GM19328 (cell line): Measurements from ENCODE around the gene USP17L21.
"Not testable (repeated sequence)": the region's sequence is repeated elsewhere in the genome, so short reads cannot be mapped to it uniquely, and the experiment has no call there.

Source experiments
- ATAC-seq: cut with Tn5 transposase; IDR thresholded peaks from one replicate; pipeline ENCODE4 v1.9.1; 2021; ENCODE audit warnings: mild to moderate bottlenecking, moderate library complexity; ENCODE audit not compliant: unreplicated experiment

Gene USP17L21

GRCh38 chr4:9262572-9262971 is at the start of gene USP17L21:
Gene USP17L21 (plus strand): TSS chr4:9262872. CDS start chr4:9262872, 0 bp downstream.
- not testable (repeated sequence) for ATAC-seq

- not testable (repeated sequence) for ATAC-seq
These were observed 48.0 kb upstream of the USP17L21 start for GRCh38 chr4:9214701-9215100.

GRCh38 chr4:9215105-9215504 is 47.6 kb upstream of the USP17L21 start, which contains the start of gene USP17L11:
Gene USP17L11 (plus strand): TSS chr4:9215405. CDS start chr4:9215405, 0 bp downstream.
- not testable (repeated sequence) for ATAC-seq

- not testable (repeated sequence) for ATAC-seq
These were observed 42.8 kb upstream of the USP17L21 start, which contains the start of gene USP17L12 for GRCh38 chr4:9219852-9220251. Gene USP17L12 (plus strand): TSS chr4:9220152. CDS start chr4:9220152, 0 bp downstream.

- ATAC-seq, result not testable (repeated sequence)
These were observed 38.1 kb upstream of the USP17L21 start, which contains the start of gene USP17L13 for GRCh38 chr4:9224596-9224995. Gene USP17L13 (plus strand): TSS chr4:9224896. CDS start chr4:9224896, 0 bp downstream.

- not testable (repeated sequence) for ATAC-seq
These were observed 32.4 kb upstream of the USP17L21 start for GRCh38 chr4:9230249-9230648.

GRCh38 chr4:9234085-9234484 is 28.6 kb upstream of the USP17L21 start, which contains the start of gene USP17L15:
Gene USP17L15 (plus strand): TSS chr4:9234385. CDS start chr4:9234385, 0 bp downstream.
- not testable (repeated sequence) for ATAC-seq

- ATAC-seq, result not testable (repeated sequence)
These were observed 24.2 kb upstream of the USP17L21 start for GRCh38 chr4:9238461-9238860.

GRCh38 chr4:9243579-9243978 is 19.1 kb upstream of the USP17L21 start, which contains the start of gene USP17L17:
Gene USP17L17 (plus strand): TSS chr4:9243879. CDS start chr4:9243879, 0 bp downstream.
- not testable (repeated sequence) for ATAC-seq

- not testable (repeated sequence) for ATAC-seq
These were observed 14.6 kb upstream of the USP17L21 start, which contains the start of gene USP17L18 for GRCh38 chr4:9247953-9248680. Gene USP17L18 (plus strand): TSS chr4:9248630. CDS start chr4:9248630, 0 bp downstream.

- not testable (repeated sequence) for ATAC-seq
These were observed 9.6 kb upstream of the USP17L21 start, which contains the start of gene USP17L19 for GRCh38 chr4:9253078-9253477. Gene USP17L19 (plus strand): TSS chr4:9253378. CDS start chr4:9253378, 0 bp downstream.

GRCh38 chr4:9257824-9258223 is 4.8 kb upstream of the USP17L21 start, which contains the start of gene USP17L20:
Gene USP17L20 (plus strand): TSS chr4:9258124. CDS start chr4:9258124, 0 bp downstream.
- ATAC-seq, result not testable (repeated sequence)

GRCh38 chr4:9267319-9267718 is 4.6 kb downstream of the USP17L21 start, which contains the start of gene USP17L22:
Gene USP17L22 (plus strand): TSS chr4:9267619. CDS start chr4:9267619, 0 bp downstream.
- ATAC-seq, result not testable (repeated sequence)

- ATAC-seq, result not testable (repeated sequence)
These were observed 9.0 kb downstream of the USP17L21 start for GRCh38 chr4:9271719-9272118.
